NCI-H524 (cell line): ENCODE data around the gene SERHL2.
"Not testable (repeated sequence)": the region's sequence is repeated elsewhere in the genome, so short reads cannot be mapped to it uniquely, and the experiment has no call there.

Experiments used
- DNase-seq, 2 experiments: peaks; one replicate each; lab custom pipeline; 2025; lab: John Stamatoyannopoulos, UW

The SERHL2 gene

GRCh38 chr22:42535082-42535731, 18.5 kb upstream of the SERHL2 start:
- not testable (repeated sequence) for DNase-seq

- no peak for DNase-seq
Observed at GRCh38 chr22:42536166-42536565, 17.6 kb upstream of the SERHL2 start.

- not testable (repeated sequence) for DNase-seq
Observed at GRCh38 chr22:42536634-42537033, 17.1 kb upstream of the SERHL2 start.

GRCh38 chr22:42537199-42537831, 16.4 kb upstream of the SERHL2 start:
- DNase-seq: not testable (repeated sequence)

GRCh38 chr22:42539236-42539771, 14.5 kb upstream of the SERHL2 start:
- not testable (repeated sequence) for DNase-seq

- DNase-seq: no peak
Observed at GRCh38 chr22:42544686-42545085, 9.1 kb upstream of the SERHL2 start.

GRCh38 chr22:42547562-42547961, 6.2 kb upstream of the SERHL2 start:
- DNase-seq: no peak

GRCh38 chr22:42548126-42548525, 5.6 kb upstream of the SERHL2 start:
- DNase-seq: not testable (repeated sequence)

- no peak for DNase-seq
Observed at GRCh38 chr22:42548597-42549330, 5.0 kb upstream of the SERHL2 start.

- no peak for DNase-seq
Observed at GRCh38 chr22:42549331-42550060, 4.3 kb upstream of the SERHL2 start.

- not testable (repeated sequence) for DNase-seq
Observed at GRCh38 chr22:42552294-42552647, 1.5 kb upstream of the SERHL2 start.

GRCh38 chr22:42560381-42560780, 6.6 kb downstream of the SERHL2 start:
- DNase-seq: no peak

GRCh38 chr22:42560781-42561180, 7.0 kb downstream of the SERHL2 start:
- DNase-seq: peak in 1 of 2 experiments; percentile 24

GRCh38 chr22:42561856-42562255, 8.1 kb downstream of the SERHL2 start:
- DNase-seq: no peak

GRCh38 chr22:42562279-42562678, 8.5 kb downstream of the SERHL2 start:
- DNase-seq: no peak

- no peak for DNase-seq
Observed at GRCh38 chr22:42562684-42563083, 8.9 kb downstream of the SERHL2 start.

GRCh38 chr22:42563943-42564342, 10.2 kb downstream of the SERHL2 start:
- not testable (repeated sequence) for DNase-seq

- no peak for DNase-seq
Observed at GRCh38 chr22:42564699-42565098, 10.9 kb downstream of the SERHL2 start.

- DNase-seq: no peak
Observed at GRCh38 chr22:42565956-42566355, 12.2 kb downstream of the SERHL2 start.

- not testable (repeated sequence) for DNase-seq
Observed at GRCh38 chr22:42567950-42568349, 14.2 kb downstream of the SERHL2 start.

GRCh38 chr22:42570580-42570979, 16.8 kb downstream of the SERHL2 start:
- not testable (repeated sequence) for DNase-seq

GRCh38 chr22:42571068-42571467, 17.3 kb downstream of the SERHL2 start:
- DNase-seq: not testable (repeated sequence)
